PC-9 (cell line): ENCODE results near the gene NYAP1. TPM values are rescaled to one million over a fixed set of nuclear protein-coding genes. Genes with fewer than 3 reads are reported as not detected.
"Not testable (repeated sequence)": the region's sequence is repeated elsewhere in the genome, so short reads cannot be mapped to it uniquely, and the experiment has no call there.

Experiments
- BruUV-seq: library from RNA; stranded (reverse); fragments of 400-500 nt; replicated peaks from 2 replicates; lab custom pipeline; 2021; lab: Mats Ljungman, UMichigan
- CTCF ChIA-PET: fragments of 300-600 bp; sonication (Branson Sonifier 250); formaldehyde crosslinking; loops from one replicate; lab custom pipeline; 2022; ENCODE audit warnings: antibody characterized with exemption; lab: Charles Lee
- POLR2A ChIA-PET: fragments of 300-600 bp; sonication (Branson Sonifier 250); formaldehyde crosslinking; loops from one replicate; lab custom pipeline; 2022; ENCODE audit warnings: antibody characterized with exemption; ENCODE audit not compliant: unreplicated experiment; lab: Charles Lee
- DNase-seq, 2 experiments: peaks; one replicate each; pipeline versions ENCODE4 v3.0.0 to v3.0.0-alpha.2; 2015 to 2022; ENCODE audit warnings: mixed read lengths in 1 of 2
- H2AFZ ChIP-seq: fragments of 200-600 bp; sonication (generic); 2 replicates; pipeline ENCODE4 v1.8.1; 2017; ENCODE audit warnings: antibody characterized with exemption
- H3F3A ChIP-seq: fragments of 200-600 bp; sonication (generic); 2 replicates; pipeline ENCODE4 v1.8.1; 2017; ENCODE audit warnings: antibody characterized with exemption, mild to moderate bottlenecking, low read depth; ENCODE audit not compliant: insufficient read depth
- H3K27ac ChIP-seq: fragments of 200-600 bp; sonication (generic); 2 replicates; pipeline ENCODE4 v1.6.1; 2016; ENCODE audit warnings: mixed run types
- H3K27me3 ChIP-seq: fragments of 200-600 bp; sonication (generic); 2 replicates; pipeline ENCODE4 v1.6.1; 2016; ENCODE audit warnings: low read depth, mixed run types; ENCODE audit not compliant: insufficient read depth
- H3K36me3 ChIP-seq: fragments of 200-600 bp; sonication (generic); 2 replicates; pipeline ENCODE4 v1.6.1; 2016; ENCODE audit warnings: low read depth, mixed run types
- H3K4me1 ChIP-seq: fragments of 200-600 bp; sonication (generic); replicated peaks from 2 replicates; pipeline ENCODE4 v1.6.1; 2016; ENCODE audit warnings: mixed run types; ENCODE audit not compliant: insufficient read depth
- H3K4me2 ChIP-seq: fragments of 200-600 bp; sonication (generic); 2 replicates; pipeline ENCODE4 v1.6.1; 2017; ENCODE audit warnings: mixed run types
- H3K4me3 ChIP-seq: fragments of 200-600 bp; sonication (generic); 2 replicates; pipeline ENCODE4 v1.6.1; 2016; ENCODE audit warnings: mixed run types
- H3K79me2 ChIP-seq: fragments of 200-600 bp; sonication (generic); 2 replicates; pipeline ENCODE4 v1.6.1; 2017; ENCODE audit warnings: low read depth, mixed run types
- H3K9me2 ChIP-seq: fragments of 200-600 bp; sonication (generic); 2 replicates; pipeline ENCODE4 v1.8.1; 2017; ENCODE audit warnings: mild to moderate bottlenecking; ENCODE audit not compliant: insufficient read depth
- H3K9me3 ChIP-seq: fragments of 200-600 bp; sonication (generic); 2 replicates; pipeline ENCODE4 v1.8.1; 2016; ENCODE audit warnings: low read depth; ENCODE audit not compliant: insufficient read depth
- H4K20me1 ChIP-seq: fragments of 200-600 bp; sonication (generic); 2 replicates; pipeline ENCODE4 v1.8.1; 2017; ENCODE audit not compliant: insufficient read depth
- CTCF ChIP-seq: fragments of 200-600 bp; sonication (generic); conservative IDR thresholded peaks from 2 replicates; pipeline ENCODE4 v1.6.1; 2017; ENCODE audit warnings: mixed run types, antibody characterized with exemption, mild to moderate bottlenecking, moderate library complexity
- EZH2 ChIP-seq: fragments of 200-600 bp; sonication (generic); IDR thresholded peaks from 2 replicates; pipeline ENCODE4 v1.8.0; 2017; ENCODE audit warnings: antibody characterized with exemption, low read depth
- intact Hi-C: fragments of 100-400 bp; cut with micrococcal nuclease; formaldehyde crosslinking; loops from one replicate; pipeline ENCODE4 v1.10.0; 2022; ENCODE audit not compliant: unreplicated experiment
- total RNA-seq: library from RNA; stranded (reverse); gene quantifications from 2 replicates; pipeline ENCODE4 v1.2.3, GENCODE V29; 2021

NYAP1 gene
- total RNA-seq, 1 experiment from 2014 or later, result 1.3 TPM

GRCh38 chr7:100444311-100445278, 39.1 kb upstream of the NYAP1 start:
- POLR2A ChIA-PET, result interaction anchor here (0.6 to 0.7 kb wide), 5 partner anchors 8 to 229 kb away, joined by 3 to 5 read pairs (median 4); partner anchors contain the start of gene GNB2
- no peak for DNase-seq
- Histone ChIP-seq H2AFZ (no peak overlapping the region), H3K36me3 (no peaks in the 10 kb centered on the region), H3K4me2 (no peak overlapping the region; the same call in 1 of the 2 replicates), H3F3A (peaks cover 9% of the 10 kb centered on the region; the same call in 1 of the 2 replicates), H4K20me1 (no peaks in the 10 kb centered on the region), H3K4me1 (peaks cover 14% of the 10 kb centered on the region), H3K9me2 (no peaks in the 10 kb centered on the region), H3K27me3 (no peaks in the 10 kb centered on the region), H3K27ac (no peak overlapping the region), H3K4me3 (no peak overlapping the region), H3K79me2 (no peaks in the 10 kb centered on the region), H3K9me3 (no peaks in the 10 kb centered on the region)
- intact Hi-C loops, result no loop called here
- CTCF ChIA-PET, result interaction anchor here (0.6 kb wide), 1 partner anchor 35 kb away, joined by 4 read pairs; the partner anchor contains the start of gene TSC22D4
- BruUV-seq, result no TSS peak
- TF ChIP-seq EZH2 (no peak), CTCF (no peak)

- no peaks in the 10 kb centered on the region for H3K9me2 ChIP-seq
- TF ChIP-seq EZH2 (no peak), CTCF (no peak)
- no peaks in the 10 kb centered on the region for H3K9me3 ChIP-seq
- H3K4me3 ChIP-seq, result no peak overlapping the region
- BruUV-seq, result no TSS peak
- H3K4me2 ChIP-seq, result peak overlapping the region; percentile 36
- H3F3A ChIP-seq, result peaks cover 6% of the 10 kb centered on the region; the same call in 1 of the 2 replicates
- POLR2A ChIA-PET, result no interaction called here
- H3K27me3 ChIP-seq, result no peaks in the 10 kb centered on the region
- H3K36me3 ChIP-seq, result no peaks in the 10 kb centered on the region
- H4K20me1 ChIP-seq, result no peaks in the 10 kb centered on the region
- intact Hi-C loops, result no loop called here
- H3K4me1 ChIP-seq, result peaks cover 14% of the 10 kb centered on the region
- CTCF ChIA-PET, result no interaction called here
- no peak overlapping the region for H3K27ac ChIP-seq
- no peaks in the 10 kb centered on the region for H3K79me2 ChIP-seq
- DNase-seq, result no peak
- H2AFZ ChIP-seq, result no peak overlapping the region
These were observed 37.7 kb upstream of the NYAP1 start for GRCh38 chr7:100446040-100446439.

GRCh38 chr7:100447363-100447762, 36.4 kb upstream of the NYAP1 start:
- intact Hi-C loops, H3K27me3 ChIP-seq, BruUV-seq, H3K27ac ChIP-seq, H3K79me2 ChIP-seq, H3K9me3 ChIP-seq, H3F3A ChIP-seq, H3K4me3 ChIP-seq, POLR2A ChIA-PET, H4K20me1 ChIP-seq, DNase-seq, H3K36me3 ChIP-seq, H3K9me2 ChIP-seq, H3K4me2 ChIP-seq, H2AFZ ChIP-seq: not testable (repeated sequence)
- peaks cover 14% of the 10 kb centered on the region for H3K4me1 ChIP-seq
- CTCF ChIA-PET, result interaction anchor here (0.6 to 1.0 kb wide), 5 partner anchors 8 to 843 kb away, joined by 7 to 17 read pairs (median 7); no protein-coding TSS in a partner anchor
